ENCODE data around the gene CERS6.

CERS6 gene

DNA sequence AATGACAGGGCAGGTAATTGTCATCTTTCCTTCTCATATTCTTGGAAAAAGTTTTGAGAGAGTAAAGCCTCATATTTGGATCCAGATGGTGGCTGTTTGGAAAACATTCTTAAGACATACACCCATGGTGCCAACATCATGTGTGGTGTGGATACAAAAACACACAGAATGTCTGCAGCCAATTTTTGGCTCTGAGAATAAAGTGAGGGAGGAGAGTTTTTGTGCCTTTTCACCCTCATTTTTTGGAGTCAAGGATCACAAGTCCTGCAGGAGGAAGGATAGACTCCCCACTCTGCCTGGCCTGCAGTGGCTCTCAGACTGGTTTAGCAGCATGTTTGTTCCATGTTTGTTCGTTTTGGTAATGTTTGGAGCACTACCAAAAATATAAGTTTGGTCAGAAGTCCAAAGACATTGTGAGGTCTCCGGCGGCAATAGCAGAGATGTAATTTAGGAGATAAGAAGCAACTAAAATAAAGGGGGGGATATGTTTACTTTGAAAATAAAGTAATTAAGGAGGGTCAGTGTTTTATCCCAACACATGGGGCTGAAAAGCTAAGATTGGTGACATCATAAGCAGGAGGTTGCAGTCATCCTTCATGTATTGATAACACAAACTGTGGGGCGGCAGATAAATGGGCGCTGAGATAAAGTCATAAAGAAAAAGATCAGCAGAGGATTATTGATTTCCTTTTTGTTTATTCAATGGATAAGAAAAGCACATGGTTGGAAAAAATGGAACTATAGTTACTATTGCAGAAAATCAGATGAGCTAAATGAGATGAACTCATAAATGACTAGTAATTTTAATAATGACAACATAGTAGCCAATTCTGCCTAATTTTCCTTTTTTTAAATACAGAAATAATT lies 347.0 kb downstream of the CERS6 start:
- ChIA-PET POLR2A (no interaction called here), CTCF (no interaction called here)
- no peaks in the 10 kb centered on the region for H3K9me3 ChIP-seq (ENCODE audit: control insufficient read depth, insufficient read depth, low read depth, low read length)
- H3K4me1 ChIP-seq (ENCODE audit: control insufficient read depth, insufficient read depth, low read length) = peaks cover 3% of the 10 kb centered on the region; the same call in 1 of the 2 replicates
- H3K4me3 ChIP-seq (ENCODE audit: low read depth, low read length) = no peak overlapping the region
- TF ChIP-seq ZNF777 (tag by site-specific recombination; IDR thresholded peaks at IDR 0.05; ENCODE audit: borderline replicate concordance) (no peak), SP3 (tag by site-specific recombination; IDR thresholded peaks at IDR 0.05) (no peak), GLIS2 (tag by site-specific recombination; IDR thresholded peaks at IDR 0.05) (no peak), YY1 (tag by site-specific recombination; IDR thresholded peaks at IDR 0.05) (no peak), ZNF626 (tag by site-specific recombination; IDR thresholded peaks at IDR 0.05) (no peak), ZNF157 (tag by site-specific recombination; IDR thresholded peaks at IDR 0.05) (no peak), ZNF24 (tag by site-specific recombination; IDR thresholded peaks at IDR 0.05) (no peak), ZNF155 (tag by site-specific recombination; IDR thresholded peaks at IDR 0.05) (no peak), ZNF23 (tag by site-specific recombination; IDR thresholded peaks at IDR 0.05; ENCODE audit: borderline replicate concordance) (no peak), BCL11B (tag by site-specific recombination; IDR thresholded peaks at IDR 0.05; ENCODE audit: low read depth) (no peak), ZEB2 (tag by site-specific recombination; IDR thresholded peaks at IDR 0.05) (no peak), ZNF624 (tag by site-specific recombination; IDR thresholded peaks at IDR 0.05) (no peak), MEIS1 (CRISPR knock-in tag; IDR thresholded peaks at IDR 0.05; ENCODE audit: borderline replicate concordance) (no peak), ZNF350 (tag by site-specific recombination; IDR thresholded peaks at IDR 0.05) (no peak), ZNF324 (tag by site-specific recombination; IDR thresholded peaks at IDR 0.05) (no peak), HOXD13 (CRISPR knock-in tag; IDR thresholded peaks at IDR 0.05; ENCODE audit: borderline replicate concordance) (no peak)
- H3K27ac ChIP-seq (ENCODE audit: extremely low read depth, low read depth, low read length) = no peak overlapping the region
- H3K36me3 ChIP-seq (ENCODE audit: control insufficient read depth in 2 of 2, insufficient read depth in 1 of 2, low read length in 2 of 2) = no peaks in the 10 kb centered on the region

DNA sequence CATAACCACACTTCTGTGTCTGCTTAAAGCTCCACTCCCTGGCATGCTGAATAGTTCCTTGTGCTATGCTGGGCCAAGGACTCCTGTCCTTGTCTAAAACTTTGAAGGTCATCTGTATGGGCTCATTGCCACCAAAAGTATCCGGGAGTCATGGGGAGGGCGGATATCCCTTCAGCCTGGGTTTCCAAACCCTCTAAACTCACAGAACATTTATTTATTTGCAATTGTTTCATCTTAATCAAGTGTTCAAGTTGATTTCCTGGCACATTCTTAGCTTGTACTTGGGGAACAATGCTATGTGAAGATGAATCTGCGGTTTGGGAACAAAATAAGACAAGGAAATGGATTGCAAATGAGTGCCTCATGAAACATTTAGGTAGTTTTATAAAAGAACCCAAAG lies 348.1 kb downstream of the CERS6 start:
- no peaks in the 10 kb centered on the region for H3K4me1 ChIP-seq (ENCODE audit: control insufficient read depth, insufficient read depth, low read length)
- H3K36me3 ChIP-seq (ENCODE audit: control insufficient read depth in 2 of 2, insufficient read depth in 1 of 2, low read length in 2 of 2) = no peaks in the 10 kb centered on the region
- ChIA-PET POLR2A (no interaction called here), CTCF (interaction anchor here (0.6 to 1.0 kb wide), 2 partner anchors 31 to 50 kb away, joined by 3 to 5 read pairs; no protein-coding TSS in a partner anchor)
- TF ChIP-seq ZNF202 (tag by site-specific recombination; IDR thresholded peaks at IDR 0.05; ENCODE audit: borderline replicate concordance) (no peak), ZFP41 (tag by site-specific recombination; IDR thresholded peaks at IDR 0.05; ENCODE audit: borderline replicate concordance) (no peak), ZSCAN16 (tag by site-specific recombination; IDR thresholded peaks at IDR 0.05) (no peak), ZNF274 (IDR thresholded peaks at IDR 0.05; ENCODE audit: low read length) (no peak), ZNF274 (tag by site-specific recombination; IDR thresholded peaks at IDR 0.05; ENCODE audit: borderline replicate concordance) (no peak)
- TF ChIP-seq, protein P1, sequence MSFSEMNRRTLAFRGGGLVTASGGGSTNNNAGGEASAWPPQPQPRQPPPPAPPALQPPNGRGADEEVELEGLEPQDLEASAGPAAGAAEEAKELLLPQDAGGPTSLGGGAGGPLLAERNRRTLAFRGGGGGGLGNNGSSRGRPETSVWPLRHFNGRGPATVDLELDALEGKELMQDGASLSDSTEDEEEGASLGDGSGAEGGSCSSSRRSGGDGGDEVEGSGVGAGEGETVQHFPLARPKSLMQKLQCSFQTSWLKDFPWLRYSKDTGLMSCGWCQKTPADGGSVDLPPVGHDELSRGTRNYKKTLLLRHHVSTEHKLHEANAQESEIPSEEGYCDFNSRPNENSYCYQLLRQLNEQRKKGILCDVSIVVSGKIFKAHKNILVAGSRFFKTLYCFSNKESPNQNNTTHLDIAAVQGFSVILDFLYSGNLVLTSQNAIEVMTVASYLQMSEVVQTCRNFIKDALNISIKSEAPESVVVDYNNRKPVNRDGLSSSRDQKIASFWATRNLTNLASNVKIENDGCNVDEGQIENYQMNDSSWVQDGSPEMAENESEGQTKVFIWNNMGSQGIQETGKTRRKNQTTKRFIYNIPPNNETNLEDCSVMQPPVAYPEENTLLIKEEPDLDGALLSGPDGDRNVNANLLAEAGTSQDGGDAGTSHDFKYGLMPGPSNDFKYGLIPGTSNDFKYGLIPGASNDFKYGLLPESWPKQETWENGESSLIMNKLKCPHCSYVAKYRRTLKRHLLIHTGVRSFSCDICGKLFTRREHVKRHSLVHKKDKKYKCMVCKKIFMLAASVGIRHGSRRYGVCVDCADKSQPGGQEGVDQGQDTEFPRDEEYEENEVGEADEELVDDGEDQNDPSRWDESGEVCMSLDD (tag by site-specific recombination; IDR thresholded peaks at IDR 0.05) = no peak
- TF ChIP-seq, protein P2, sequence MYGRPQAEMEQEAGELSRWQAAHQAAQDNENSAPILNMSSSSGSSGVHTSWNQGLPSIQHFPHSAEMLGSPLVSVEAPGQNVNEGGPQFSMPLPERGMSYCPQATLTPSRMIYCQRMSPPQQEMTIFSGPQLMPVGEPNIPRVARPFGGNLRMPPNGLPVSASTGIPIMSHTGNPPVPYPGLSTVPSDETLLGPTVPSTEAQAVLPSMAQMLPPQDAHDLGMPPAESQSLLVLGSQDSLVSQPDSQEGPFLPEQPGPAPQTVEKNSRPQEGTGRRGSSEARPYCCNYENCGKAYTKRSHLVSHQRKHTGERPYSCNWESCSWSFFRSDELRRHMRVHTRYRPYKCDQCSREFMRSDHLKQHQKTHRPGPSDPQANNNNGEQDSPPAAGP (tag by site-specific recombination; IDR thresholded peaks at IDR 0.05) = no peak
- no peaks in the 10 kb centered on the region for H3K9me3 ChIP-seq (ENCODE audit: control insufficient read depth, insufficient read depth, low read depth, low read length)
- no peak overlapping the region for H3K4me3 ChIP-seq (ENCODE audit: low read depth, low read length)
- H3K27ac ChIP-seq (ENCODE audit: extremely low read depth, low read depth, low read length) = no peak overlapping the region
